Upper lobe of left lung (tissue), 6 donors: Measurements from ENCODE around the gene AHSG. TPM values are rescaled to one million over a fixed set of nuclear protein-coding genes. Genes with fewer than 3 reads are reported as not detected.

ENCODE experiments used
- ATAC-seq, 2 donors: fragments of 200-7000 bp; cut with Tn5 transposase; one replicate each; pipeline ENCODE4 v1.9.1; 2022; ENCODE audit warnings: mild to moderate bottlenecking in 2 of 2, moderate library complexity in 2 of 2; ENCODE audit not compliant: low FRiP score in 2 of 2
- DNase-seq, 2 donors: peaks; one replicate each; pipeline ENCODE4 v3.0.0-alpha.2; 2019 to 2020
- H3K27ac ChIP-seq, 4 donors: fragments of 200-600 bp; sonication (generic); one replicate each; pipeline ENCODE4 v1.5.1; 2016 to 2019
- H3K27me3 ChIP-seq, 4 donors: fragments of 200-600 bp; sonication (generic); one replicate each; pipeline ENCODE4 v1.5.1; 2017 to 2019
- H3K36me3 ChIP-seq, 4 donors: fragments of 200-600 bp; sonication (generic); one replicate each; pipeline ENCODE4 v1.5.1; 2016 to 2019
- H3K4me1 ChIP-seq, 4 donors: fragments of 200-600 bp; sonication (generic); one replicate each; pipeline ENCODE4 v1.5.1; 2018 to 2019
- H3K4me3 ChIP-seq, 4 donors: fragments of 200-600 bp; sonication (generic); one replicate each; pipeline ENCODE4 v1.5.1; 2017 to 2019; ENCODE audit warnings: mild to moderate bottlenecking in 2 of 4, moderate library complexity in 1 of 4
- H3K9me3 ChIP-seq, 4 donors: fragments of 200-600 bp; sonication (generic); one replicate each; pipeline ENCODE4 v1.5.1; 2018 to 2019
- EP300 ChIP-seq, 4 donors: sonication (generic); formaldehyde crosslinking; IDR thresholded peaks; one replicate each; pipeline ENCODE4 v1.5.1; 2017; ENCODE audit warnings: antibody characterized with exemption in 4 of 4, control low read depth in 2 of 4
- POLR2A ChIP-seq, 4 donors: fragments of 450-650 bp; IDR thresholded peaks; one replicate each; pipeline ENCODE4 v1.5.1; 2016 to 2017; ENCODE audit warnings: antibody characterized with exemption in 4 of 4, mild to moderate bottlenecking in 2 of 4
- POLR2AphosphoS5 ChIP-seq, 2 donors: sonication (generic); formaldehyde crosslinking; IDR thresholded peaks; one replicate each; pipeline ENCODE4 v1.5.1; 2017; ENCODE audit warnings: antibody characterized with exemption in 2 of 2
- WGBS, 2 donors: methylation state at CpG; one replicate each; pipeline ENCODE4 v1.1.5; 2017 to 2018; 5-methylcytosine and 5-hydroxymethylcytosine counted together
- total RNA-seq, 6 donors: library from RNA; depleted of rRNA in 4 of 6; stranded (reverse); fragments of >200 nt in 4 of 6; gene quantifications; one replicate each; pipeline versions ENCODE4 v1.1.0 to v1.2.1, GENCODE V29; 2016 to 2021
- TF ChIP-seq, protein P1 (sequence below), 6 experiments: fragments of 450-650 bp in 4 of 6; fragments of 200-600 bp in 2 of 6; sonication (generic) in 2 of 6; IDR thresholded peaks; one replicate each; pipeline ENCODE4 v1.5.1; 2016 to 2019; ENCODE audit warnings: antibody characterized with exemption in 6 of 6
- donor health status: DM: no; HTN: no; CAD: no; lungs with moderate emphysema.
- donor health status: DM: no; HTN: yes; CAD: no; lungs with severe emphysema.

Gene AHSG
- total RNA-seq, 6 donors from 2014 or later: 1.1 to 1.5 TPM; not detected in 4

DNA sequence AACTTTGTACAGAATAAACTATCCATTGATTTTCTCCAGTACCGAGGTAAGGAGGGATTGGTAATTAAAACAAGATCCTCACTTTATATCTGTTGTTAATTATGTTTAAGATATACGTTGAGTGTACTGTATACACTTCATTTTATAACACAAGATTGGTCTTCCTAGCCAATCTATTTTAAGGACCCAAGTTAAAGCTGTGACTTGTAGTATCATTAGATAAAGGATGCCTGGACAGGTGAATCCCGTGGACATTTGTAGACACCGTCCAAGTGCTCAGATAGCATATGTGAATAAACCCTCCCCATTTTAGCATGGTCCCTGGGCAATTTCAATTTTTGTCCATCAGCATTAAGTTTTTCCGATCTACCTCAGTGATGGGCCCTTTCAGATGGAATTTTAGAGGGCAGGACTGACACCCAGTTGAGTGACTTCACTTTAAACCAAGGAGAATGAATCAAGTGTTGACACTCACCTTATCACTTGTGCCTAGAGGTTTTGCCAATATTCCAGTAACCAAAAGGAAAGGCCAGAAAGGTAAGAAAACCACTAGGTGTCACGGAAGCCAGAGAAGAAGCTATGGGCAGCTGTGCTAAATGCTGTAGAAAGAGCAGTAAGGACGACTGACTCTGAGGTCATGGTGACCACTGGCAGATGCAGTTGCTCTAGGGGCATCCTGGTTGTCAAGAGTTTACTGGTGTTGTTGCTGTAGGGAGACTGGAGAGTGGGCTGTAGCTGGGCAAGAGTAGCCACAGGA, 9.2 kb downstream of the AHSG start:
- TF ChIP-seq EP300 (IDR thresholded peaks at IDR 0.05): no peak
- no peak for TF ChIP-seq POLR2A (IDR thresholded peaks at IDR 0.05)
- TF ChIP-seq, protein P1, sequence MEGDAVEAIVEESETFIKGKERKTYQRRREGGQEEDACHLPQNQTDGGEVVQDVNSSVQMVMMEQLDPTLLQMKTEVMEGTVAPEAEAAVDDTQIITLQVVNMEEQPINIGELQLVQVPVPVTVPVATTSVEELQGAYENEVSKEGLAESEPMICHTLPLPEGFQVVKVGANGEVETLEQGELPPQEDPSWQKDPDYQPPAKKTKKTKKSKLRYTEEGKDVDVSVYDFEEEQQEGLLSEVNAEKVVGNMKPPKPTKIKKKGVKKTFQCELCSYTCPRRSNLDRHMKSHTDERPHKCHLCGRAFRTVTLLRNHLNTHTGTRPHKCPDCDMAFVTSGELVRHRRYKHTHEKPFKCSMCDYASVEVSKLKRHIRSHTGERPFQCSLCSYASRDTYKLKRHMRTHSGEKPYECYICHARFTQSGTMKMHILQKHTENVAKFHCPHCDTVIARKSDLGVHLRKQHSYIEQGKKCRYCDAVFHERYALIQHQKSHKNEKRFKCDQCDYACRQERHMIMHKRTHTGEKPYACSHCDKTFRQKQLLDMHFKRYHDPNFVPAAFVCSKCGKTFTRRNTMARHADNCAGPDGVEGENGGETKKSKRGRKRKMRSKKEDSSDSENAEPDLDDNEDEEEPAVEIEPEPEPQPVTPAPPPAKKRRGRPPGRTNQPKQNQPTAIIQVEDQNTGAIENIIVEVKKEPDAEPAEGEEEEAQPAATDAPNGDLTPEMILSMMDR (IDR thresholded peaks at IDR 0.05): no peak
- TF ChIP-seq POLR2AphosphoS5 (IDR thresholded peaks at IDR 0.05): no peak
- H3K9me3 ChIP-seq: no peaks in the 10 kb centered on the region
- no peak for ATAC-seq
- DNase-seq: no peak
- H3K27me3 ChIP-seq: no peaks in the 10 kb centered on the region
- H3K4me3 ChIP-seq: no peak overlapping the region
- no peak overlapping the region for H3K27ac ChIP-seq
- peaks cover 3 to 4% (median 4%) of the 10 kb centered on the region in 4 donors for H3K4me1 ChIP-seq
- H3K36me3 ChIP-seq: no peaks in the 10 kb centered on the region
- 76 to 81% methylated on average over 7 of the region's 7 CpGs for WGBS, 2 donors

DNA sequence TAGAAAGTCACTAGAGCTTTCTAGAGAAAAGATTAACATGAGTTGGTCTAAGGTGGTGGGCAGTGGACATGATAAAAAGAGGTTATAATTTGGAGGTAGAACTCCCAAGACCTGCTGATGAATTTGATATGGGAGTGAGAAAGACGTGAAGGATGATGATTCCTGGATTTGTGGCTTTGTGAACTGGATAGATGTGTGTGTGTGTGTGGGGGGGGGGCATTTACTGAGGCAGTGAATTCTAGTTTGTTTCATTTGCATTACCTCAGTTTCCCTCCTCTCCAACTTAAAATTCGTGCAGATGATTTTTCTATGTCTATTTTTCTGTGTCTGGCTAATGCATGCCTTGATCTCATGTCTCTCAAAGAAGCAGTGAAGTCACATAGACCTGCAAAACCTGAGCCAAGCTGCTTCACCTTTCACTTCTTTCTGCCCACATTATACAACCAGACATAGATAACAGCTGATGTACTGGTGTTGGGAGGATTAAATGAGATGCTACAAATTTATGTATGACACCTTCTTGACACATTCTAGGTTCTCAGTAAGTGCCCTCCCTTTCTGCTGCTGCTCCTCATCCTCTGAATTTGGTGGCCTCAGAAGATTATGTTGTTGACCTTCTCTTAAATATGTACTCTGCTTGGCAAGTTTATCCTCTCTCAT, 9.9 kb downstream of the AHSG start:
- Histone ChIP-seq H3K36me3 (no peaks in the 10 kb centered on the region), H3K4me1 (no peaks in the 10 kb centered on the region), H3K27ac (no peak overlapping the region), H3K27me3 (no peaks in the 10 kb centered on the region), H3K9me3 (no peaks in the 10 kb centered on the region), H3K4me3 (no peak overlapping the region)
- ATAC-seq (no peak), DNase-seq (no peak)
- WGBS, 2 donors: 39 to 48% methylated on average over 2 of the region's 2 CpGs
- TF ChIP-seq POLR2AphosphoS5 (IDR thresholded peaks at IDR 0.05) (no peak), POLR2A (IDR thresholded peaks at IDR 0.05) (no peak), EP300 (IDR thresholded peaks at IDR 0.05) (no peak)
- TF ChIP-seq, protein P1 (IDR thresholded peaks at IDR 0.05): no peak

DNA sequence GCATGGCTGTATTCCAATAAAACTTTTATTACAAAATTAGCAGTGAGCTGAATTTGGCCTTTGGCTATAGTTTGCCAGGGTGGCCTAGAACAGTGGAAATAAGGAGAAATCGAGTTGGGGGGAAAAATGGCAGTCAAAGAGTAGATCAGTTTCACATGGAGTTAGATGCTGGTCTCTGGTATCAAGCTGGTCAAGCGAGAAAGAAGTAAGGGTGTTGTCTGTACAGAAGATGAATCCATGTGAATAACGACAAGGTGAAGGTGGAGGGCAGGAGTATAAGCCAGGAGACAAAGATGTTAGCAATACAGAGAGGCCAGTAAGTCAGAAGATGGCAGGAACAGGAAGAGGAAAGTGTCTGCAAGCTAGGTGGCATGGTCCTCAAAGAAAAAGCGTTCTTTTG, 11.7 kb downstream of the AHSG start:
- 78 to 79% methylated on average over 4 of the region's 4 CpGs for WGBS, 2 donors

DNA sequence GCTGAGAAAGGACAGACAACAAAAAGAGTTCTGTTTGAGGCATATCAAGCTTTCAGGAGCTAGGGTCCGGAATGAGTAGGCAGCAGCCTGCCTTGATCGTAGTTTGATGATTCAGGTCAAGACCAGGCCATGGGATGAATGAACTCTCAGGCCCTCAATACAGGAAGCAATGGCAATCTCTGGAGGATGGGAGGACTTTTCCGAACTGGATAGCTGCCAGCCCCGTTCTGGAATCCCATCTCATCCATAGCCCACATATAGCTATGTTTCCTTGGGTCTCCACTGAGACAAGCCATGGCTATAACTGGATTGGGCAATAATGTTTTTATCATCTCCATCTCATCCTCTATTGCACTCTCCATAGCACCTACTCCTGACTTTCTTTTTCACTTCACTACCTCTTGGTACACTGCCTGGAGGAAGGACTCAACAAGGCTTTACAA, 12.8 kb downstream of the AHSG start:
- no peak overlapping the region for H3K4me3 ChIP-seq
- WGBS, 2 donors: 64 to 69% methylated on average over 4 of the region's 4 CpGs
- no peak overlapping the region for H3K27ac ChIP-seq
- TF ChIP-seq POLR2A (IDR thresholded peaks at IDR 0.05): no peak
- no peak for TF ChIP-seq POLR2AphosphoS5 (IDR thresholded peaks at IDR 0.05)
- TF ChIP-seq, protein P1 (IDR thresholded peaks at IDR 0.05): no peak
- TF ChIP-seq EP300 (IDR thresholded peaks at IDR 0.05): no peak
- H3K4me1 ChIP-seq: no peaks in the 10 kb centered on the region
- ATAC-seq: no peak
- DNase-seq: no peak
- no peaks in the 10 kb centered on the region for H3K27me3 ChIP-seq
- H3K36me3 ChIP-seq: no peaks in the 10 kb centered on the region
- H3K9me3 ChIP-seq: no peaks in the 10 kb centered on the region

More for the DNA sequence above, 11.7 kb downstream of the AHSG start:
- no peaks in the 10 kb centered on the region for H3K27me3 ChIP-seq
- DNase-seq (no peak), ATAC-seq (no peak)
- H3K9me3 ChIP-seq: no peaks in the 10 kb centered on the region
- no peak overlapping the region for H3K4me3 ChIP-seq
- H3K4me1 ChIP-seq: no peaks in the 10 kb centered on the region
- H3K27ac ChIP-seq: no peak overlapping the region
- TF ChIP-seq POLR2A (IDR thresholded peaks at IDR 0.05) (no peak), POLR2AphosphoS5 (IDR thresholded peaks at IDR 0.05) (no peak)
- TF ChIP-seq, protein P1 (IDR thresholded peaks at IDR 0.05): no peak
- no peaks in the 10 kb centered on the region for H3K36me3 ChIP-seq
